Measurements from ENCODE around the gene INAFM1. TPM values are rescaled to one million over a fixed set of nuclear protein-coding genes. Genes with fewer than 3 reads are reported as not detected.

Gene INAFM1
- total and polyA plus RNA-seq, 11 donors = 4.8 to 14.0 (median 9.5) TPM

DNA sequence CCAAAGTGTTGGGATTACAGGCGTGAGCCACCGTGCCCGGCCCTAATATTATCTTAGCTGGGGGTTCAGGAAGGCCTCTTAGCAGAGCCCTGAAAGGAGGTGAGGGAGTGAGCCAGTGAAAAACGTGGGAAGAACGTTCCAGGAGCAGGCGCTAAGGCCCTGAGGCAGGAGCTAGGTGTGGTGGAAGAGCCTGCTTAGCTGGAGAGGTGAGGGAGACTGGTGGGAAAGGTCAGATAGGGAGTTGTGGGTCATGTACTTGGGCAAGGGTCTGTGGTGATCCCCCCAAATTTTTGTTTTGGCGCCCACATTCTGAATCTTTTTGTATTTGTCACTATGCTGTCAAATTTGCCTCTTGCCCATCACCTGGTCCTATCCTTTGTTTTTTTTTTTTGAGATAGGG, 5.1 kb upstream of the INAFM1 start:
- H3K9me3 ChIP-seq = no peaks in the 10 kb centered on the region
- H3K27me3 ChIP-seq = no peaks in the 10 kb centered on the region
- intact Hi-C loops (cut with DNase I) = no loop called here
- H3K4me1 ChIP-seq = peaks cover 0 to 19% (median 11%) of the 10 kb centered on the region in 12 donors
- WGBS, 4 donors = 91 to 96% (median 94%) methylated on average over 7 of the region's 7 CpGs
- no peak for ATAC-seq
- H3K4me3 ChIP-seq = no peak overlapping the region
- no peak for DNase-seq
- H3K36me3 ChIP-seq = peaks cover 3 to 71% (median 66%) of the 10 kb centered on the region in 9 donors
- TF ChIP-seq, protein P1, sequence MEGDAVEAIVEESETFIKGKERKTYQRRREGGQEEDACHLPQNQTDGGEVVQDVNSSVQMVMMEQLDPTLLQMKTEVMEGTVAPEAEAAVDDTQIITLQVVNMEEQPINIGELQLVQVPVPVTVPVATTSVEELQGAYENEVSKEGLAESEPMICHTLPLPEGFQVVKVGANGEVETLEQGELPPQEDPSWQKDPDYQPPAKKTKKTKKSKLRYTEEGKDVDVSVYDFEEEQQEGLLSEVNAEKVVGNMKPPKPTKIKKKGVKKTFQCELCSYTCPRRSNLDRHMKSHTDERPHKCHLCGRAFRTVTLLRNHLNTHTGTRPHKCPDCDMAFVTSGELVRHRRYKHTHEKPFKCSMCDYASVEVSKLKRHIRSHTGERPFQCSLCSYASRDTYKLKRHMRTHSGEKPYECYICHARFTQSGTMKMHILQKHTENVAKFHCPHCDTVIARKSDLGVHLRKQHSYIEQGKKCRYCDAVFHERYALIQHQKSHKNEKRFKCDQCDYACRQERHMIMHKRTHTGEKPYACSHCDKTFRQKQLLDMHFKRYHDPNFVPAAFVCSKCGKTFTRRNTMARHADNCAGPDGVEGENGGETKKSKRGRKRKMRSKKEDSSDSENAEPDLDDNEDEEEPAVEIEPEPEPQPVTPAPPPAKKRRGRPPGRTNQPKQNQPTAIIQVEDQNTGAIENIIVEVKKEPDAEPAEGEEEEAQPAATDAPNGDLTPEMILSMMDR (IDR thresholded peaks at IDR 0.05) = no peak
- TF ChIP-seq POLR2A (IDR thresholded peaks at IDR 0.05) = no peak
- H3K27ac ChIP-seq = no peak overlapping the region

- Histone ChIP-seq H3K36me3 (peaks cover 0 to 63% (median 57%) of the 10 kb centered on the region in 9 donors), H3K27ac (no peak overlapping the region), H3K9me3 (no peaks in the 10 kb centered on the region), H3K4me3 (no peak overlapping the region), H3K27me3 (no peaks in the 10 kb centered on the region), H3K4me1 (peaks cover 1 to 25% (median 16%) of the 10 kb centered on the region in 12 donors)
- 83 to 96% (median 93%) methylated on average over 7 to 10 of the region's 10 CpGs for WGBS, 4 donors
- ATAC-seq (no peak), DNase-seq (no peak)
- intact Hi-C loops (cut with DNase I) = loop anchor here in 1 of 10 donors (10.0 kb wide), 1 partner anchor 334 kb away; the partner anchor contains the start of gene BICRA
- TF ChIP-seq, protein P1 (IDR thresholded peaks at IDR 0.05) = no peak
- TF ChIP-seq POLR2A (IDR thresholded peaks at IDR 0.05) = no peak
Observed at GRCh38 chr19:47270408-47270807, 4.3 kb upstream of the INAFM1 start.

- DNase-seq (no peak), ATAC-seq (no peak)
- TF ChIP-seq, protein P1 (IDR thresholded peaks at IDR 0.05) = no peak
- TF ChIP-seq POLR2A (IDR thresholded peaks at IDR 0.05) = no peak
- Histone ChIP-seq H3K4me3 (no peak overlapping the region), H3K27me3 (no peaks in the 10 kb centered on the region), H3K4me1 (peaks cover 3 to 40% (median 28%) of the 10 kb centered on the region in 12 donors), H3K36me3 (peaks cover 0 to 47% (median 43%) of the 10 kb centered on the region in 9 donors), H3K9me3 (no peaks in the 10 kb centered on the region), H3K27ac (peak overlapping the region in 2 of 12 donors; percentile 97 to 98)
- 78 to 83% (median 79%) methylated on average over 6 of the region's 6 CpGs for WGBS, 4 donors
- intact Hi-C loops (cut with DNase I) = loop anchor here in 2 of 10 donors (2.0 to 10.0 kb wide), 3 partner anchors 13 to 333 kb away; partner anchors contain the start of genes BICRA (in 1 of the 2) and CCDC9 (in 1 of the 2)
Observed at GRCh38 chr19:47271949-47272348, 2.7 kb upstream of the INAFM1 start.

- no peaks in the 10 kb centered on the region for H3K9me3 ChIP-seq
- ATAC-seq = no peak
- H3K4me1 ChIP-seq = peaks cover 3 to 47% (median 32%) of the 10 kb centered on the region in 12 donors
- H3K27me3 ChIP-seq = no peaks in the 10 kb centered on the region
- 49 to 59% (median 51%) methylated on average over 39 to 42 of the region's 42 CpGs for WGBS, 4 donors
- H3K4me3 ChIP-seq = peak overlapping the region; percentile 47 to 83 (median 72)
- intact Hi-C loops (cut with DNase I) = loop anchor here in 3 of 10 donors (1.0 to 10.0 kb wide), 4 partner anchors 14 to 332 kb away; partner anchors contain the start of genes BICRA (in 1 of the 3) and CCDC9 (in 1 of the 3)
- DNase-seq = peak in 4 of 5 donors; percentile 42 to 62 (median 56)
- peak overlapping the region; percentile 89 to 99 (median 95) for H3K27ac ChIP-seq
- peaks cover 0 to 40% (median 36%) of the 10 kb centered on the region in 9 donors for H3K36me3 ChIP-seq
- TF ChIP-seq, protein P1 (IDR thresholded peaks at IDR 0.05) = no peak
- no peak for TF ChIP-seq POLR2A (IDR thresholded peaks at IDR 0.05)
Observed at GRCh38 chr19:47272448-47273312, 2.0 kb upstream of the INAFM1 start.

Data from heart left ventricle (tissue), 16 donors.